HS-27A (cell line): Measurements from ENCODE around the gene EOLA1.
"Not testable (repeated sequence)": the region's sequence is repeated elsewhere in the genome, so short reads cannot be mapped to it uniquely, and the experiment has no call there.

Experiments
- DNase-seq: peaks from one replicate; pipeline ENCODE4 v3.0.0-alpha.2; 2012; ENCODE audit warnings: low read depth, missing footprints

The EOLA1 gene

GRCh38 chrX:149540621-149541520, at the start of gene EOLA1:
Gene EOLA1, plus strand, starts transcription at chrX:149541012. Its CDS starts 4,619 bp downstream, at chrX:149545631.
- peak; percentile 83 for DNase-seq

DNA sequence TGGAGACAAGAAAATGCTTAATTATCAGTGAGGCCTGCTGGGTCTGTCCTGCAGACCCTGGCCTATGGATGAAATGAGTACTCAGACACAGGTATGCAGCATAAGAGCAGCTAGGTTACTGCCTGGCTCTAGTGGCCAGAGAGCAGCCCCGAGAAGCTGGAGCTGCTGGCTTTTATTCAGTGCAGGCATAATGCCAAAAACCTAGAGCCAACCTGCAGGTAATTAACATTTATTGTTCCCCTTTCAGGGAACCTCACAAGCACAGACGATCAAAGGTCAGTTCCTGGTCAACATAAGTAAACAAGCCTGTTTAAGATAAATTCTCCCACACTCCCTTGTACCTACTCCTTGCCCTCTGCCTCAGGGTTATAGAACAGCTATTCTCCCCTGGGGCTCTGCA, 49.0 kb upstream of the EOLA1 start:
- no peak for DNase-seq

- no peak for DNase-seq
Observed at GRCh38 chrX:149493567-149494562, 46.9 kb upstream of the EOLA1 start.

DNA sequence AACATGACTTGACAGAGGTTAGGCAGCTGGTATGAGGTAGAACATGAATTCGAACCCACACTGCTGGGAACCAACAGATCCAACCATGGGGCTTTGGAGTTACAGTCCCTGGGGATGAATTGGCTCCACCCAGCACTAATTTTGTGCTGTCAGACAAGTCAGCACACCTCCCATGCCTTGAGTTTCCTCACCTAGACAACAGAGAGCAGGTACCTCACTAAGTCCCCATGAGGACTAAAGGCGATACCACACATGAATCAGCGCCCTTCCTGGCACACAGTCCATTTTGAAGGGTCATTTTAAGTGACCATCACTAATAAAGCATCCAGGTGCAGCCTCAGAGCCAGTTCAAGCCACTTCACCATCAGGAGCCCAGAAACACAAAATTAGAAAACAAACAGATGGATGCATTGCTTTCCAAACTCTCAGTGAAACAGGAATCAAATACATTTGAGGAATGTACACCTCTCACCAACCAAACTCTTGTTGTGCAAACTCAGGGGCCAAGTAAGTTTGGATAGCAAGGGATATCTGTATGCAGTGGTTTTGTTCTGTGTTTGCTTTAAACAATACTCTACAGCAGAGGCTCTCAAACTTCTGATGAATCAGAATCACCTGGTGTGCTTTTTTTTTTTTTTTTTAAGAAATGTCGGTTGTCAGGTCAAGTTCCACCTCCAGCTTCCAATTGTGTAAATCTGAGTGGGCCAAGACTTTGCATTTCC, 45.8 kb upstream of the EOLA1 start:
- DNase-seq = no peak

DNA sequence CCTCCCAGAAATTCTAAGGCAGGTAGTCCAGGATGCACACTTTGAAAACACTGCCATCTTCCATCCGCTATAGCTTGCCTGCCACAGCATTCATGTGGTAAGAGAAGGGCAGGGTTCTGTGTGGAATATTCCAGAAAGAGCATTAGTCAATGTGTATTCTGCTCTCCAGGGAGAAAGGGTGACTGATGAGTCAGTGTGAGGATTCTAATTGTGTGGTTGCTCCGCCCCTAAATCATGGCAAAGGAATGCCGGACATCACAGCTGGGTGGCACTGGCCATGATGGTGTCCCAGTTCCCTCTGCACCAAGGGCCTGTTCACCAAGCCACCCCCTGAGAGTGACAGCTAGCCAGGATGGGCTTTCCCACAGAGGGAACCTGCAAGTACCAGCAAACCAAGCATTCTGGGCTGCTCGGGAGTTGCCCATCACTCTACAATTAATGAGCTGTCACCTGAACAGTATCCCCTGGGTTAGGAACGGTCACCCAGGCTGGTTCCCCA, 45.2 kb upstream of the EOLA1 start:
- peak; percentile 71 for DNase-seq

GRCh38 chrX:149497054-149497453, 43.8 kb upstream of the EOLA1 start:
- no peak for DNase-seq

DNA sequence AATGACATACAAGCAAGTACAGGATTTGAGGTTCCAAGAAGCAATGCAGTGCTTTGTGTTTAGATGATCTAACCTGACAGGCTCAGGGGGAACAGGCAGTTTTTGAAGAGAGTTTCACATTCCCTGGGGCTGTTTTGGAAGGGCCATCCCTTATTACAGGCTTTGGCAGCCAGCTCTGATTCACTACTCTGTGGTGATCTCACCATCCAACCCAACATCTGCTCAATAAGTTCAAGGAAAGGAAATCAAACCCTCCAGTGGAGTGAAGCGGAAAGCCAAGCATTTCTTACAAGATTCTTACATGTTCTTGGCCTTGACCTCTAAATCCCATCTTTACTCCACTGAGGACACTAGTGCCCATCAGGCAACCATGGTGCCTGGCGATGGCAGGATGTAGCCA, 43.2 kb upstream of the EOLA1 start:
- no peak for DNase-seq

- DNase-seq = no peak
Observed at GRCh38 chrX:149498767-149499166, 42.0 kb upstream of the EOLA1 start.

DNA sequence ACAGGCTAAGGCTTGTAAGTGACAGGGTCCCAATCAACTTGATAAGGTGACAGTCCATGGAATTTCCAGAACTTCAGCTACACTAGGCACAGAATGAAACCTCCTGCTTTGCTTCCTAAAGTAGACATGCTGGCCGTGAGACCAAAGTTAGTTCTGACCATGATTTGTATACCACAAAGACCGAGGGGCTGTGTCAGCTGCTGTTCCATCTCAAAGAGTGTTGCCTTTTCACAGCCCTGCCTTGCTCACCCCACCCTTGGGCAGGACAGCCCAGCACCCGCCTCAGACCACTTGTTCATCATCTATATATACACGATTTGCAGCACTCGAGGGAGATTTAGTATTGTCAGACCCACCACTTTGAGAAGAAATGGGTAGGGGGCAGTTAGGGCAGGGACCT, 41.0 kb upstream of the EOLA1 start:
- DNase-seq = no peak

DNA sequence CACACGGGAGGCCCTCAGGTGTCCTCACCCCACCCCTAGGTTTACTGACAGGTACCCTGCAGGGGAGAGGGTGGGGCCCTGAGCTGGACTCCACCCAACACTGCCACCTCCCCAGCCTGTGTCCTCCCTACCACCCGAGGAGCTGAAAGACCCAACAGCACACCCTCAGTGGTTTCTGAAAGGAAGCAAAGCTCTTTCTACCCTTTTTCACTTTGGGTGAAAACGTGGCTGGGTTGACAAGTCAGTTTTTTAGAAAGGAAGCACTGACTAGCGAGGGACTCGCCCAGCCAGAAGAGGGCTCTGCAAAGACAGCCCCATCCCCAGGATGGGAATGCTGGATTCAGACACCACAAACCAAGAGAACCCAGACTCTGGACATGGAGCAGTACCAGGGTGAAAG, 37.9 kb upstream of the EOLA1 start:
- not testable (repeated sequence) for DNase-seq

GRCh38 chrX:149503446-149503845, 37.4 kb upstream of the EOLA1 start:
- DNase-seq = not testable (repeated sequence)

DNA sequence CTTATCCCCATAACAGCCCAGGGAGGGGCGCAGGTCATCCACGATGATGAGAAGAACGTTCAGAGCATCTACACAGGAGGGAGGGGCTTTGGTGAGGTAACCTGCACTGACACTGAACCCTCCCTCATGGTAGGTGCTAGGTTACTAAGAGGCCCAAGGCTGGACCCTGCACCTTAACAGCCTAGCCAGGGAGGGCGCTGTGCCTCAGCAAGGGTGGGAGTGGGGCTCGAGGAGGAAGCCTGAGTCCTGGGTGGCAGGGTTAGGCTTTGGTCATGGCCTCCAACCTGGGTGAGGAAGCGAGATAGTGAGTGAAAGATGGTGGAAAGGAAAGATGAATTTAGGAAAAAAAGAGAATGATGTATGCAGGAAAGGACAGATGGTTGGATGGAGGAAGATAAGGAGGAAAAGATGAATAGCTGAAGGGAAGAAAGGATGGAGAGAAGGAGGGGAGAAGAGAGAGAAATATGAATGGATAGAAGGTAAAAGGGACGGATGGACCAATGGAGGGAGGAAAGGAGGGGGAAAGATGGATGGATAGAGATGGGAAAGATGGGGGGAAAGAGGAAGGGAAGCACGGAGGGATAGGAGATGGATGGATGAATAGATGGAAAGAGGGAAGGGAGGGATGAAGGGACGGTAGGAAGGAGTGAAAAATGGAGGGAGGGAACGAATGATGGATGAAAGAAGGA, 36.4 kb upstream of the EOLA1 start:
- DNase-seq = no peak

- DNase-seq = peak; percentile 51
Observed at GRCh38 chrX:149504915-149505651, 35.7 kb upstream of the EOLA1 start, which contains the start of gene IDS. Gene IDS, minus strand, starts transcription at chrX:149505306. Its CDS starts 169 bp downstream, at chrX:149505137.

- no peak for DNase-seq
Observed at GRCh38 chrX:149505671-149506070, 35.1 kb upstream of the EOLA1 start.

- no peak for DNase-seq
Observed at GRCh38 chrX:149506349-149506748, 34.5 kb upstream of the EOLA1 start.

DNA sequence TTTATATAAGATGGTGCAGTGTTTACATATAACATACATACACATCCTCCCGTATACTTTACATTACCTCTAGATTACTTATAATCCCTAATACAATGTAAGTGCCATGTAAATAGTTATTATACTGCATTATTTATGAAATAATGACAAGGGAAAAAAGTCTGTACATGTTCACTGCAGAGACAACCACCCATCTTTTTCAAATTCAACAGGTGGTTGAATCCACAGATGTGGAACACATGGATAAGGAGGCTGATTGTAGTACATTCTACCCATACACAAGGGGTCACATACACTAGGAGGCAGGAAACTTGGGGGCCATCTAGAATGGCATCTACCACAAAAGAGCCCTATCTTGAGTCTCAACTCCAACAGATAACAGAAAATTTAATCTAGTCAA, 32.3 kb upstream of the EOLA1 start:
- no peak for DNase-seq

DNA sequence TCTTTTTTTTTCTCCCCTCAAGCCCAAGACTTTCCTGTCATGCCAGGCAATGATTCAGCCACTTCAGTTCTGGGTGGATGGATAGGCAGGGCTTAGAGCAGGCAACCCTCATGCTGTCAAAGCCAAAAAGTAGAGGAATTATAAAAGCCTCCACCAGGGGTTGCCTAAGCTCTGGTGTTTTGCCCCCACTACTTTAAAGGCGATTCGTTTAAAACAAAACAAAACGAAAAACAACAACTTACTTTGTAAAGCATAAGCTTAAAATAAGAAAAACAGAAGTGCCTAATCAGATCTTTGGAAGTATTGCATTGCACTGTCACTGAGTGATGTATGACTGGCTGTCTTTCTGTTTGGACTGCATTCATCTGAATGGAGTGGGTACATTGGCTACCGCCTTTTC, 30.4 kb upstream of the EOLA1 start:
- no peak for DNase-seq

GRCh38 chrX:149511081-149511480, 29.7 kb upstream of the EOLA1 start:
- DNase-seq = no peak

DNA sequence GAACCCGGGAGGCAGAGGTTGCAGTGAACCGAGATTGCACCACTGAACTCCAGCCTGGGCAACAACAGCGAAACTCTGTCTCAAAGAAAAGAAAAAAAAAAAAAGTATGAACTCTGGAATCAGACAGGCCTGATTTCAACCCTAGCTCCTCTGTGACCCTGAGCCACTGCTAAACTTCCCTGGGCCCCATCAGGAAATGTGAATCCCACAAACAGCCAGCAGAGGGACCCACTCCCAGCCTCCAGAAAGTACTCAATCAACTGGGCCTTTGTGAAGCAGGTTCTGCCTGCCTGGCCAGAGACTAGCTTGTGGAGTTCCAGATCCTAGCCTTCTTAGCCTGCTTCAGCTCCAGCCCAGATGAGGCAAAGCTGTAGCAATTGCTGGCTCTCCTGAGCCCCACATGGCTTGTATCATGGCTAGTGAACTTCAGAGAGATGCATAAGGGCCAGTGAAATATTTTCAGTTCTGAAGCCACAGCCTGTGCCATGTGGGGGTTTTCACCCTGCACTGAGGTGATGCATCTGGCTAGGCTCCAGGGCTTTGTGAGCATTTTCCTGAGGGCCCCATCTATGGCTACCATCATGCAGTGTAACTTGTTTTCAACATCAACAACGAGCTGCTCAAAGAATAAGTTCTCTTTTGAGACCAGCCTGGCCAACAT, 28.5 kb upstream of the EOLA1 start:
- DNase-seq = no peak
